Omental fat pad (tissue), 4 donors: ENCODE measurements around the gene JAK1. TPM values are rescaled to one million over a fixed set of nuclear protein-coding genes. Genes with fewer than 3 reads are reported as not detected.
"Not testable (repeated sequence)": the region's sequence is repeated elsewhere in the genome, so short reads cannot be mapped to it uniquely, and the experiment has no call there.

Source experiments
- ATAC-seq: fragments of 150-250 bp; one replicate; pipeline ENCODE4 v1.9.1; 2016; ENCODE audit warnings: mild to moderate bottlenecking, moderate library complexity; ENCODE audit not compliant: low FRiP score
- DNase-seq: peaks from one replicate; pipeline ENCODE4 v3.0.0-alpha.2; 2019; ENCODE audit warnings: low spot score
- total RNA-seq, 4 donors: library from RNA; depleted of rRNA; stranded (reverse); fragments of >200 nt; gene quantifications; one replicate each; pipeline ENCODE4 v1.1.0, GENCODE V29; 2016
- TF ChIP-seq, protein P1 (sequence below), 3 donors: fragments of 450-650 bp; IDR thresholded peaks; one replicate each; pipeline ENCODE4 v1.5.1; 2016 to 2017; ENCODE audit warnings: antibody characterized with exemption in 3 of 3, mild to moderate bottlenecking in 3 of 3, moderate library complexity in 2 of 3

Gene JAK1
- total RNA-seq, 4 donors from 2014 or later, result 175 to 303 (median 204) TPM

DNA sequence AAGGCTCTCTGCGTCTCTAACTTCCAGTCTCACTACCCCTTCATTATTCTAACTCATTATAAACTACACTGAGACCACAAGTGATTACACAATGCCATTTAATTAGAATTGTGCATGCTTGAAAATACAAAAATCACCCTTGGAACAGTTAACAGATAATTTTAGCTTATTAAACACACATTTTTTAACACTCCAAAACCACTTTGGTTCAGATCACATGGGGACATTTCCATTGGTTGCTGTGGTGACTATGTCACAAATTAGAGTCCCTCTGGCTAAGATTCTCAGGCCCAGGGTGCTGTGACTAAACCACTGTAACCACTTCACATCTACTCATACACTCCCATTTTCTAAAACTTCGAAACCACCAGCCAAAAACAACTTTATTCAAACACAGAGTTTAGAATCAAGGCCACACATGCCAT lies 43.0 kb downstream of the JAK1 start:
- no peak for ATAC-seq

DNA sequence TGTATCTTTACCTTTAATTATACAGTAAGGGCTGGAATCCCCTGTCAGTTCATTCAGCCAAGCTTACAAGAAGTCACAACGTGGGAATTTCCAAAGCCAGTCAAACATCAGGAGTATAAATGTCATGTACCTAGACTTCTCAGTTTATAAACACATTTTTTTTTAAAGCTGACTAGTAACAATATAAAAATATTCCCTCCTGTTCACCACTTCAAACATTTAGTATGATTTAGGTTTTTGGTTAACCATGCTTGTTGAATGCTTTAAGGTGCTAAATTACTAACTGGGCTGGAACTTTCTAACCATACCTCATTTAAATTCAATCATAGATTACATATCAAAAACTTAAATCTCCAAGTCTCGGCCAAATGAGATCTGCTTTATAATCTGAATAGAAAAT lies 44.0 kb downstream of the JAK1 start:
- ATAC-seq (no peak), DNase-seq (no peak)
- TF ChIP-seq, protein P1, sequence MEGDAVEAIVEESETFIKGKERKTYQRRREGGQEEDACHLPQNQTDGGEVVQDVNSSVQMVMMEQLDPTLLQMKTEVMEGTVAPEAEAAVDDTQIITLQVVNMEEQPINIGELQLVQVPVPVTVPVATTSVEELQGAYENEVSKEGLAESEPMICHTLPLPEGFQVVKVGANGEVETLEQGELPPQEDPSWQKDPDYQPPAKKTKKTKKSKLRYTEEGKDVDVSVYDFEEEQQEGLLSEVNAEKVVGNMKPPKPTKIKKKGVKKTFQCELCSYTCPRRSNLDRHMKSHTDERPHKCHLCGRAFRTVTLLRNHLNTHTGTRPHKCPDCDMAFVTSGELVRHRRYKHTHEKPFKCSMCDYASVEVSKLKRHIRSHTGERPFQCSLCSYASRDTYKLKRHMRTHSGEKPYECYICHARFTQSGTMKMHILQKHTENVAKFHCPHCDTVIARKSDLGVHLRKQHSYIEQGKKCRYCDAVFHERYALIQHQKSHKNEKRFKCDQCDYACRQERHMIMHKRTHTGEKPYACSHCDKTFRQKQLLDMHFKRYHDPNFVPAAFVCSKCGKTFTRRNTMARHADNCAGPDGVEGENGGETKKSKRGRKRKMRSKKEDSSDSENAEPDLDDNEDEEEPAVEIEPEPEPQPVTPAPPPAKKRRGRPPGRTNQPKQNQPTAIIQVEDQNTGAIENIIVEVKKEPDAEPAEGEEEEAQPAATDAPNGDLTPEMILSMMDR (IDR thresholded peaks at IDR 0.05), result no peak

More for the DNA sequence above, 43.0 kb downstream of the JAK1 start:
- TF ChIP-seq, protein P1 (IDR thresholded peaks at IDR 0.05), result no peak
- no peak for DNase-seq

DNA sequence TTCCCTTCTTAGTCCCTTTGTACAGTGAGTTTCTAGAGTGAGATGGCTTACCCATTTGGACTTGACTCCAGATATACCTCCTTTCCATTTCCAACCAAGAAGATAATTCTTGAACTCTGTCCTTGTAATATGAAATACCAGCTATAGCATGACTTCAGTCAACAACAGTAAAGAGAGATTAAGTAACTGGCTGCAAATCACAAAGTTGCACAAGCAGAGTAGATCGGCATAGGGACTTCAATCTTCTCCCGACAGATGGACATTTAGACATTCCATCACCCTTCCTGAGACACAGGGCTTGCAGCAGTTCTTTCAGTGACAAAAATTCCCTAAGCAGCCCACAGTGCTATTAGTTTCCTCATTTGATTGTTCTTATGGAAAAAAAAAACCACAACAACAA lies 44.6 kb downstream of the JAK1 start:
- no peak for ATAC-seq
- DNase-seq, result no peak
- TF ChIP-seq, protein P1 (IDR thresholded peaks at IDR 0.05), result no peak

DNA sequence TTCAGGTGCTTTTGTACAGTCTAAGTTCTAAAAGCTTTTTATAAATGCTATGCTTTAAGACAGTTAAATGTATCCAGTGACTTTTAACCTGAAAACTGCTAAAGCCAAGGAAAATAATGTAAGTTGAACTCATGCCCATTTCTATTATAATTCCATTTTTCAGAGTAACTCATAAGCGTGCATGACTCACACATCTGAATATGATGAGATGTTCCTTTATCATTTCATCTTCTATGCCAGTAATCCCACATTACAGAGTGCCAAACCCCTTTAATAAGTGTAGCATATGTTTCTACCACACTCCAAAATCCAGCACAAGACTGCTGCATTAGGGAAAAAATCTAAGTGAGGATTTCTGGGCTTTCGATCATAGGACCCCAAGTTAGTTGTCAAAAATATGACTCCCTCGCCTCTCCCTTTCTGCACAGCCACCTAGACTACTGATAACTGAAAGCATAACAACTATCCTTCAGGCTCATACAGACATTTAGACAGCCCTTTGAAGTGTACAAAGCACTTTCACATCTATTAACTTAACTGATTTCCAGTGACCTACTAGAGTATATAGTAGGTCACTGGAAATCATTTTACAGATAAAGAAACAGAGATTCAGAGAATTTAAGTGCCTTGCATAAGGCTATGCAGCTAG lies 45.3 kb downstream of the JAK1 start:
- DNase-seq (no peak), ATAC-seq (peak; percentile 63)
- TF ChIP-seq, protein P1 (IDR thresholded peaks at IDR 0.05), result no peak

DNA sequence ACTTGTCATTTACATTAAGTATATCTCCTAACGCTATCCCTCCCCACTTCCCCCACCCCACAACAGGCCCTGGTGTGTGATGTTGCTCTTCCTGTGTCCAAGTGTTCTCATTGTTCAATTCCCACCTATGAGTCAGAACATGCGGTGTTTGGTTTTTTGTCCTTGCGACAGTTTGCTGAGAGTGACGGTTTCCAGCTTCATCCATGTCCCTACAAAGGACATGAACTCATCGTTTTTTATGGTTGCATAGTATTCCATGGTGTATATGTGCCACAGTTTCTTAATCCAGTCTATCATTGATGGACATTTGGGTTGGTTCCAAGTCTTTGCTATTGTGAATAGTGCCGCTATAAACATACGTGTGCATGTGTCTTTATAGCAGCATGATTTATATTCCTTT lies 47.2 kb downstream of the JAK1 start:
- not testable (repeated sequence) for ATAC-seq

DNA sequence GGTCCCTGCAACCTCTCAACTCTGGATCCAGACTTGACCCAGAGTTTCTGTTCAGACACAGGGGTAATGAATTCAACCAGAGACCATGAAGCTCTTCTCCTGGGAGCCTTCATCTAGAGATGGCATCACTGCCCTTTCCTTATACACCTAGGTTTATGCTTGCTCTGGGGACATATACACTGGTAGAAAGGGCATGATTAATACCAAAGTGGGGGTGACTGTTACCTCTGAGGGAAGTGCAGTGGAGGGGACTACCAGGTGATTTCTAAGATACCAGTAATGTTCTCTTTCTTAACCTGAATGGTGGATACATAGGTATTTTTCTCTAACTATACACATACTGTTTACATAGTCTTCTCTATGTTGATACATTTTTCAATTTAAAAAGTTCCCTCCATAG lies 48.4 kb downstream of the JAK1 start:
- DNase-seq (no peak), ATAC-seq (no peak)
- TF ChIP-seq, protein P1 (IDR thresholded peaks at IDR 0.05), result no peak

More for the DNA sequence above, 47.2 kb downstream of the JAK1 start:
- not testable (repeated sequence) for DNase-seq

DNA sequence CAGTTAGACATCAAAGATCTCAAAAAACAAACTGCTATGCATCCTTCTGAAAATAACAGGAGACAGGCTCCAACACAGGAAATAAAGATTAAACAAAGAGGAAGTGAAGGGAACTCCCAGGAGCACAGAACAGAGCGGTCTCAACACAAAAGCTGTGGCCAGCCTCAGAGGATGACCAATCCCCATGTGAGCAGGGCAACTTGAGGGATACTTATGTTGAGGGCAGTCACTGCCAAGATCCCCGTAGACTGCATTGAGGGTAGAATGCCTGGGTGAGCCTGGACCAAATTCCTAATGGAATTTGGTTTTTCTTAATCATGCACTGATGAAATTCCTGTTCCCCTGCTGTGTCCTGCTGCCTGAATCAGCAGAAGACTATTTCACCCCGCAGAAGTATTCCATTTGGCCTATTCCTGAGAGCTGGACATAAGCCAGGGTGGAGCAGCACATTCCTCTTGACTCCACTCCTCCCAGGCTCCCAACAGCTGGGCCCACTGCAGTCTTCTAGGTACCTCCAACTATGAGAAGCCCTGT lies 49.0 kb downstream of the JAK1 start:
- ATAC-seq (peak; percentile 75), DNase-seq (peak; percentile 37)
- TF ChIP-seq, protein P1 (IDR thresholded peaks at IDR 0.05), result no peak
